Measurements from ENCODE around the gene ESAM. TPM values are rescaled to one million over a fixed set of nuclear protein-coding genes. Genes with fewer than 3 reads are reported as not detected.

Gene ESAM
- total RNA-seq, 2 experiments from 2014 or later: 0.39 to 0.53 TPM

DNA sequence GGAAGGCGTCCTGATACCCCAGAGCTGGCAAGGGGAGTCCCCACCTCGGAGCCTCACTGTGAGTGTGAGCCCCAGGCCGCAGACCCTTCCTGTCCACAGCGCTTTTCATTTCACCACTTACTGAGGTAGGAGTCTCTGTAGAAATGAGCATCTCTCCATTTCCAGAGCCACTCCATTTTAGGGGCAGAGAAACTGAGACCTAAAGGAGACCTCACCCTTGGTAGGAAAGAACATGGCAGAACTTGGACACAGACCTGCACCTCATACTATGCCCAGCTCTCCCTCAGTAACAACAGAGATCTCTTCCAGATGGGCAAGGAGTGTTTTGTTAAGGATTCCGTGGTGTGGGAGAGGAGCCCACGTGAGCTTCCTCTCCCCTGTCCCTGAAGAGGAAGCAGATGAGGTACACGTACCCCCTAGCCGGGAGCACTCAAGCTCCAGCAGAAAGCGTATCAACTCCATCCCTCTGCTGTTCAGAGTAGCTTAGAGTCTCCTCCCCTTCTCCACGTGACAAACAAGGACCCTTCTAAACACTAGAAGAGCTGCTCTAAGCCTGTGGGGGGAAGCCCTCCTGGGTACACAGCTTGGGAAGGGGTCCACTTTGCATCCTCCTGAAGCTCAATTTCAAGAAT is 9.5 kb downstream of the ESAM start:
- intact Hi-C loops (cut with DNase I, micrococcal nuclease): no loop called here
- Mint-ChIP-seq H3K27ac (no peak overlapping the region), H3K36me3 (ENCODE audit: low read depth) (no peaks in the 10 kb centered on the region), H3K4me1 (no peaks in the 10 kb centered on the region), H3K27me3 (peaks cover 13% of the 10 kb centered on the region), H3K4me3 (no peak overlapping the region), H3K9me3 (ENCODE audit: low read depth) (no peaks in the 10 kb centered on the region)
- ATAC-seq (no peak), DNase-seq (no peak)
- ChIA-PET POLR2A (no interaction called here), CTCF (interaction anchor here (0.6 to 1.3 kb wide), 6 partner anchors 10 to 388 kb away, joined by 3 to 4 read pairs (median 3); no protein-coding TSS in a partner anchor)

DNA sequence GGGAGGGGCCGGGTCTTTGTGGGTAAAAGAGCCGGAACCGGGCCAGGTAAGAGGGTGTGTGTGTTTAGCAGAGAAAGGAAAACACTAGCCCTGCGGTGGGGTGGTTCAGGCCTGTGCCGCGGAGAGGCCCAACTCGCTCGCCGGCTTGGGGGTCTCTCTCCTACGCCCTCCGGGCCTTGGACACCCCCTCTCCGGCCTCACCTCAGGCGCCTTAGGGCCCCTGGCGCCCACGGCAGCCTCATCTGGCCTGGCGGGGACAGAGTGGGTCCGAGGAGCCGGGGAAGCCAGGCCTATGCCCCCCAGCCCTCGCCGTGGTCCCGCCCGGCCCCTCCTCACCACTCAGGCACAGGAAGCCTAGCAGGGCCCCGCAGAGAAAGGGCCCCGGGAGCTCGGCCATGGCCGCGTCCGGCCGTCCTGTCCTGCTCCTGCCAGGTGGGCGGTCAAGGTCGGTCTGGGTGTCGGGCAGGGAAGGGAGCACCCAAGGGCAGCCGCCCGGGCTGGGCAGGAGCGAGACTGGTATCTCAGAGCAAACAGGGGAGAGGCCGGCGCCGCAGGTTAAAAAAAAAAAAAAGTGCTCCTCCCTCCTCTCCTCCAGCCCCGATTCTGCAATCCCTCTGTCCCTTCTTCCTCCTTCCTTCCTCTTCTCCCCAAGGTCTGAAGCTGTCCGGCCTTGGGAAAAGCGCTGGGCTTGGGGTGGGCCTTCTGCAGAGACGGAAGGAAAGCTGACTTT is 10.2 kb downstream of the ESAM start, which contains the start of gene VSIG2:
TSS of gene VSIG2 (minus strand) at position 515 of the 730 bp plus-strand sequence. CDS start at position 397, 118 bp downstream.
- intact Hi-C loops (cut with DNase I, micrococcal nuclease): no loop called here
- POLR2A ChIA-PET: no interaction called here

DNA sequence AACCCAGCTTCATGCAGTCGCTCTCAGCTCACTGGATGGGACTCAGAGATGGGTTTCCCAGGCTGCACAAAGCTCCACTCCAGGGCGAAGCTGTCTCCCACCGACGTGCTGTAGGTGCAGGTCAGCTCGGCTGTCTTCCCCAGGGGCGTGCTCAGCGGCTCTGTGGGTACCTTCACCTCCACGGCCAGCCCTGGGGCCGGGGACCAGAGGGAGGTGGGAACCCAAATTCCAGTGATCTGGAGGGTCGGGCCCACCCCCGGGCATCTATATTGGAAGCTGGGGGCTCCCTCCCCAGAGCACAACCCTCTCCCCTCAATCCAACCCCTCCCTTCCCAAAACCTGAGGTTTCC is 10.7 kb downstream of the ESAM start:
- Mint-ChIP-seq H3K27me3 (peaks cover 4% of the 10 kb centered on the region), H3K4me3 (no peak overlapping the region), H3K9me3 (ENCODE audit: low read depth) (no peaks in the 10 kb centered on the region), H3K36me3 (ENCODE audit: low read depth) (peaks cover 1% of the 10 kb centered on the region), H3K27ac (no peak overlapping the region), H3K4me1 (peaks cover 6% of the 10 kb centered on the region)
- intact Hi-C loops (cut with DNase I, micrococcal nuclease): no loop called here
- no peak for ATAC-seq
- CTCF ChIA-PET: interaction anchor here (0.5 kb wide), 1 partner anchor 12 kb away, joined by 3 read pairs; no protein-coding TSS in a partner anchor
- no peak for DNase-seq
- POLR2A ChIA-PET: no interaction called here

More for the DNA sequence above, 10.2 kb downstream of the ESAM start, which contains the start of gene VSIG2:
- H3K27ac Mint-ChIP-seq: no peak within 1 kb of the TSS
- CTCF ChIA-PET: interaction anchor here (0.7 to 1.3 kb wide), 3 partner anchors 11 to 85 kb away, joined by 3 to 4 read pairs (median 3); no protein-coding TSS in a partner anchor
- peaks cover 3% of the 10 kb centered on the region for H3K4me1 Mint-ChIP-seq
- no peaks in the 10 kb centered on the region for H3K36me3 Mint-ChIP-seq (ENCODE audit: low read depth)
- peaks cover 8% of the 10 kb centered on the region for H3K27me3 Mint-ChIP-seq
- H3K4me3 Mint-ChIP-seq: no peak within 1 kb of the TSS
- ATAC-seq: no peak
- DNase-seq: no peak
- no peaks in the 10 kb centered on the region for H3K9me3 Mint-ChIP-seq (ENCODE audit: low read depth)

DNA sequence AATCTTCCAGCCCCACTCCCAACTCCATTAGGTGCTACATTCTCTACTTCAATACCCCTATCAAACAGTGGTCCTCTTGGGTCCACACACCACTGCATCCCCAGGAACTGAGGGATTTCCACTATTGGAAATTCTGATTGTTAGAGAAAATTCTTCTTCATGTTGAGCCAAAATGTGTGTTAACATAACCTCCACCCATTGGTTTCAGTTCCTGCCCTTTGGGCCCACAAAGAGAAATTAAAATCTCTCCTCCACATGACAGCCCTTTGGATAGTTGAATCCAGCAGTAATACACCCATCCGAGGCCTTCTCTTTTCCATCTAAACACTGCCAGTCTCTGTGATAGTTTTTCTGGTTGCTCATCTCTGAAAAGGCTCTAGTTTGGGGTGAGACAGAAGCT is 12.2 kb downstream of the ESAM start:
- ChIA-PET POLR2A (no interaction called here), CTCF (no interaction called here)
- DNase-seq (no peak), ATAC-seq (no peak)
- Mint-ChIP-seq H3K4me3 (no peak overlapping the region), H3K9me3 (ENCODE audit: low read depth) (no peaks in the 10 kb centered on the region), H3K27ac (no peak overlapping the region), H3K36me3 (ENCODE audit: low read depth) (peaks cover 1% of the 10 kb centered on the region), H3K27me3 (no peaks in the 10 kb centered on the region), H3K4me1 (peaks cover 11% of the 10 kb centered on the region)
- intact Hi-C loops (cut with DNase I, micrococcal nuclease): loop anchor here in 1 of 2 experiments (5.0 kb wide), 2 partner anchors 128 to 202 kb away; partner anchors contain the start of genes CCDC15 and TBRG1

DNA sequence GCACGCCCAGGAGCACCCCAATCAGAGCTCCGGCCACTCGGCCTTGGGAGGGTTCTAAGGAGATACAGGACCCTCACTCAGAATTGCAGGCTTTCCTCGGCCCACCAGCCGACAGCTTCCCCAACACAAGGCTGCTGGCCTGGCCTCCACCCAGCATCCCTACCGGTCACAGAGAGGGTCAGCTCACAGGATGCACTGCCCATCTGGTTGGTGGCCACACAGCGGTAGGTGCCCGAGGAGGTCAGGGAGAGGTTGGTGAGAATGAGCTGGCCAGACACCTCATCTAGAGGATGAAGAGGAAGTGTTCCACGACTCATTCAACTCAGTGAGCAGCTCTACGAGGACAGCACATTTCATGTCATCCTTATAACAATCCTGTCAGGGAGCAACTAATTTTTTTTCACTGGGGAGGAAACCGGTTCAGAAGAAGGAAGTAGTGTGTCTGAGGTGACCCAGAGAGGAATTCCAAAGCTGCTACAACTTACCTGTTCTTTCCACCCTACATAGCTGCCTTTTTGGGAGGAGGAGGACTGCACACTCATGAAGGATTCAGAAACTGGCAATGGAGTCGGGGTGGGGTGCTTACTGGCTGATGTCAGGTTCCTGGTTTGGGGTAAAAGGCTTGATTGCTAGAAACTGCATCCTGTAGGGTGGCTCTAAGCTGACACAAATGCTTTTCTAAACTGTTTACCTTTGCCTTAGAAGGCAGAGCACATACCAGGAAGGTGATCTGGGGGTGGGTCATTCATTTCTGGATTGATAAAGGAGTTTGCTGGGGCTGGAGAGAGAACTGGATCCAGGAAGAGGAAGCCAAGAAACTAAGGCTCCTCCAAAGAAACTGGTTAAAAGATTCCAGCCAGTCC is 13.4 kb downstream of the ESAM start:
- DNase-seq (no peak), ATAC-seq (no peak)
- Mint-ChIP-seq H3K4me1 (peaks cover 11% of the 10 kb centered on the region), H3K36me3 (ENCODE audit: low read depth) (peaks cover 1% of the 10 kb centered on the region), H3K9me3 (ENCODE audit: low read depth) (no peaks in the 10 kb centered on the region), H3K27ac (no peak overlapping the region), H3K4me3 (no peak overlapping the region), H3K27me3 (no peaks in the 10 kb centered on the region)
- intact Hi-C loops (cut with DNase I, micrococcal nuclease): loop anchor here in 1 of 2 experiments (5.0 kb wide), 2 partner anchors 126 to 204 kb away; partner anchors contain the start of genes CCDC15 and TBRG1
- CTCF ChIA-PET: interaction anchor here (0.7 to 2.1 kb wide), 6 partner anchors 10 to 90 kb away, joined by 3 to 16 read pairs (median 3); no protein-coding TSS in a partner anchor
- POLR2A ChIA-PET: no interaction called here

DNA sequence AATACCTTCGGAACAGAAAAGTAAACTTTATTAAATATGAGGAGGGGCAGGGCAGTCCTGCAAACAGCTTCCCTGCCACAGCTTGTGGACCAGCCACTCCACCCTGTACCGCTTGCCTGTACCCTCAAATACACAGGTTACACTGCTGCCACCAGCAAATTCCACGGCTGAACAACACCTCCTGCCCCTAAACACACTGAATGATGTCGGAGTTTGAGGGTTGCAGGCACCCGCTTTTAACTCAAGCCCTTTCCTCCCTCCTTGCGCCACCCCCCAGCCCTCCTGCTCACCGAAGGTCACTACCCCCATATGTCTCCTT is 14.0 kb downstream of the ESAM start:
- H3K9me3 Mint-ChIP-seq (ENCODE audit: low read depth): no peaks in the 10 kb centered on the region
- H3K4me1 Mint-ChIP-seq: peaks cover 11% of the 10 kb centered on the region
- ChIA-PET CTCF (interaction anchor here (0.8 to 2.1 kb wide), 5 partner anchors 10 to 90 kb away, joined by 3 to 16 read pairs (median 3); no protein-coding TSS in a partner anchor), POLR2A (no interaction called here)
- intact Hi-C loops (cut with DNase I, micrococcal nuclease): loop anchor here in 1 of 2 experiments (5.0 kb wide), 2 partner anchors 126 to 204 kb away; partner anchors contain the start of genes CCDC15 and TBRG1
- no peak overlapping the region for H3K27ac Mint-ChIP-seq
- no peak for DNase-seq
- no peak overlapping the region for H3K4me3 Mint-ChIP-seq
- peaks cover 1% of the 10 kb centered on the region for H3K36me3 Mint-ChIP-seq (ENCODE audit: low read depth)
- no peaks in the 10 kb centered on the region for H3K27me3 Mint-ChIP-seq
- no peak for ATAC-seq

DNA sequence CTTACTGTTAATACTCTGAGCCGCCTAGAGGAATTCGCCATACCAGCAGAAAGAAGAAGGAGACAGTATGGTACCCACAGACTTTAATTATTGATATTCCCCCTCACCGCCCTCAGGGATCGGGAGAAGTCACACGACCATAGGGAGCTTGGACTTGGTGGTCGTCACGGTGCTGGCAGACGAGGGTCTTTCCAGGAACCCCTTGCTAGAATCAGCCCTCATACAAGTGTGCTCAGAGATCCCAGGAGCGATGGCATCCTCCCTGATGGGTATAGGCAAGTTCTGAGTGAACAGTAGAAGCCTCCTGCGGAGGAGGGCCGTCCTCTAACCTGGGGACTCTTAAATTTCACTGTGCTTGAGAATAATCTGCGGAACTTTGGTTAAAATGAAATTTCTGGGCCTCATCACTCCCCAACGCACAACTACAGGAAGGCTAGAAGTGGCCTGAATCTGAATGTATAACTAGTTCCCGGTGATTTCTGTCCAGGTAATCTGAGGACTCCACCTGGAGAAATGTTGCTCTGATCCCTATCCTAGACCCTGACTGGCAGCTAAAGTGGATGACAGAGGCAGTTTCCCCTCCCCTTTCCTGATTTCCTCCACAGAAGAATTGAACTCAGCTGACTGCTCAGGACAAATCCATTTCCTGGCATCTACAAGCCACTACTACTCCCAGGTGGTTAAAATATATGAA is 14.5 kb downstream of the ESAM start:
- Mint-ChIP-seq H3K27me3 (no peaks in the 10 kb centered on the region), H3K36me3 (ENCODE audit: low read depth) (peaks cover 1% of the 10 kb centered on the region), H3K9me3 (ENCODE audit: low read depth) (no peaks in the 10 kb centered on the region), H3K4me1 (peaks cover 11% of the 10 kb centered on the region), H3K27ac (no peak overlapping the region), H3K4me3 (peak overlapping the region; percentile 81)
- intact Hi-C loops (cut with DNase I, micrococcal nuclease): loop anchor here (1.0 to 5.0 kb wide), 6 partner anchors 8 to 205 kb away; partner anchors contain the start of genes NRGN (in 2 of the 2), CCDC15 (in 1 of the 2), ESAM (in 1 of the 2) and SIAE (in 1 of the 2)
- POLR2A ChIA-PET: no interaction called here
- no peak for ATAC-seq
- CTCF ChIA-PET: interaction anchor here (0.8 to 5.3 kb wide), 10 partner anchors 11 to 129 kb away, joined by 3 to 79 read pairs (median 4); partner anchors contain the start of gene ESAM
- no peak for DNase-seq

DNA sequence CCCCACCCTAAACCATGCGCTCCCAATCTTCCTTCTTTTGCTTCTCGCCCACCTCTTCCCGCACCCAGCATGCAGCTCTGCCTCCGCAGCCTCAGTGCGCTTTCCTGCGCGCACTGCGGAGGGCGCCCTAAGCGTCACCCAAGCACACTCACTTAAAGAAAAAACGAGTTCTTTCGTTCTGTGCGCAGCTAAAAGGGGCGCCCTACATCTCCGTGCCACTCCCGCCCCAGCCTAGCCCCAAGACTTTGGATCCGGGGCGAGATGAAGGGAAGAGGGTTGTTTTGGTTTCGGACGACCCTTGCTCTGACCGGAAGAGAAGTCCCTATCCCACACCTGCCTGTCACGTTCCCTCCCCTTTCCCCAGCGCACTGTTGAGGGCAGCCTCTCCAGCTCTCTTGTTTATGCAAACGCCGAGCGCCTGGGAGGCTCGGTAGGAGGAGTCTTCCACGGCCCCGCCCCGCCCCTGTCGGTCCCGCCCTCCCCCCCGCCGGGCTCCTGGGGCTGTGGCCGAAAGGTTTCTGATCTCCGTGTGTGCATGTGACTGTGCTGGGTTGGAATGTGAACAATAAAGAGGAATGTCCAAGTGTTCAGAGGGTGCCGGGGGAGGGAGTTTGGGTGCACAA is 15.4 kb downstream of the ESAM start:
- DNase-seq (peak; percentile 88), ATAC-seq (peak; percentile 92)
- Mint-ChIP-seq H3K27me3 (peaks cover 2% of the 10 kb centered on the region), H3K36me3 (ENCODE audit: low read depth) (peaks cover 1% of the 10 kb centered on the region), H3K27ac (peak overlapping the region; percentile 90), H3K9me3 (ENCODE audit: low read depth) (no peaks in the 10 kb centered on the region), H3K4me3 (peak overlapping the region; percentile 81), H3K4me1 (peaks cover 11% of the 10 kb centered on the region)
- POLR2A ChIA-PET: interaction anchor here (0.5 to 1.2 kb wide), 3 partner anchors 130 to 1685 kb away, joined by 3 read pairs; partner anchors contain the start of genes HSPA8 and HYLS1
- CTCF ChIA-PET: interaction anchor here (0.7 to 5.3 kb wide), 17 partner anchors 8 to 129 kb away, joined by 3 to 79 read pairs (median 5); partner anchors contain the start of gene ESAM
- intact Hi-C loops (cut with DNase I, micrococcal nuclease): loop anchor here (1.0 to 5.0 kb wide), 10 partner anchors 7 to 206 kb away; partner anchors contain the start of genes NRGN (in 2 of the 2), SIAE (in 2 of the 2), SPA17 (in 2 of the 2) and CCDC15 (in 1 of the 2)

DNA sequence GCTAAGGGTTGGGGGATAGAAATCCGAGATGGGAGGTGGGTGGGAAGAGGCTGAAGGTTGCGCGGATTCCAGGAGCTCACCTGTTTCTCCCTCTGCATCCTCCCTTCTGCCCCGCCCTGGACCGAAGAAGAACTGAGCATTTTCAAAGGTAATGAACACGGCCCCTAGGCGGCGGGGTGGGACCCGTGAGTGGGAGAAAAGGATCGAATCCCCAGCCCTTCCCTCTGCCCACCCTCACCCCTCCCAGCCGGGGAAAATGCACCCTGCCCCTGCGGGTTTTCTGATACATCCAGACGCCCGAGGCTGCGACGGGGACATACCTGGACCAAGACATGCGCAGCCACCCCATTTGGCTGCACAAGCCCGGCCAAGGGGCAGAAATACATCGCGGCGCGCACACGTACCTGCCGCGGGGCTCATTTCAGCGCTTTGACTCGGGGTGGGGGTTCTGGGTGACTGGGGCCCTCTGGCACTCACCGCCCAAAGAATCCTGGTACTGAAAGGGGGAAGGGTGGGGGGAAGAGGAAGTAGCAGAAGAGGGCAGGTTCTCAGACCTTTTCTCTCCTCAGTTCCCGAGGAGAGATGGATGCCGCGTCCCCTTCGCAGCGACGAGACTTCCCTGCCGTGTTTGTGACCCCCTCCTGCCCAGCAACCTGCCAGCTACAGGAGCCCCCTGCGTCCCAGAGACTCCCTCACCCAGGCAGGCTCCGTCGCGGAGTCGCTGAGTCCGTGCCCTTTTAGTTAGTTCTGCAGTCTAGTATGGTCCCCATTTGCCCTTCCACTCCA is 16.1 kb downstream of the ESAM start:
- intact Hi-C loops (cut with DNase I, micrococcal nuclease): loop anchor here (1.0 to 5.0 kb wide), 8 partner anchors 17 to 206 kb away; partner anchors contain the start of genes SIAE (in 2 of the 2), SPA17 (in 2 of the 2), CCDC15 (in 1 of the 2) and ESAM (in 1 of the 2)
- Mint-ChIP-seq H3K9me3 (ENCODE audit: low read depth) (no peaks in the 10 kb centered on the region), H3K27ac (peak overlapping the region; percentile 90), H3K27me3 (peaks cover 2% of the 10 kb centered on the region), H3K4me1 (peaks cover 11% of the 10 kb centered on the region), H3K4me3 (peak overlapping the region; percentile 81), H3K36me3 (ENCODE audit: low read depth) (peaks cover 1% of the 10 kb centered on the region)
- peak; percentile 24 for ATAC-seq
- DNase-seq: peak; percentile 72
- ChIA-PET CTCF (interaction anchor here (0.7 to 5.3 kb wide), 17 partner anchors 8 to 130 kb away, joined by 3 to 79 read pairs (median 5); partner anchors contain the start of gene ESAM), POLR2A (interaction anchor here (0.5 to 1.2 kb wide), 3 partner anchors 130 to 1684 kb away, joined by 3 read pairs; partner anchors contain the start of genes HSPA8 and HYLS1)

Measured in activated CD4-positive, alpha-beta T cell treated with anti-CD3 and anti-CD28 coated beads for 36 hours (primary cell).